GM23338 (cell line): ENCODE results near the gene KISS1R. TPM values are rescaled to one million over a fixed set of nuclear protein-coding genes. Genes with fewer than 3 reads are reported as not detected.
A peak's percentile ranks its signal among the peaks of the same experiment; 100 is the strongest.

Experiments
- ATAC-seq: fragments of 200-7000 bp; cut with Tn5 transposase; 3 replicates; pipeline ENCODE4 v1.9.1; 2020
- DNase-seq: peaks from one replicate; pipeline ENCODE4 v3.0.0-alpha.2; 2015; ENCODE audit warnings: low spot score
- H2AFZ ChIP-seq: fragments of 200-600 bp; sonication (generic); 2 replicates; pipeline ENCODE4 v1.8.0; 2016; ENCODE audit warnings: antibody characterized with exemption, mild to moderate bottlenecking, moderate library complexity
- H3F3A ChIP-seq: fragments of 200-600 bp; sonication (generic); replicated peaks from 2 replicates; pipeline ENCODE4 v1.8.0; 2017; ENCODE audit warnings: antibody characterized with exemption, mixed run types, low read depth
- H3K27ac ChIP-seq: fragments of 200-600 bp; sonication (generic); 2 replicates; pipeline ENCODE4 v1.6.1; 2016; ENCODE audit warnings: low read depth
- H3K27me3 ChIP-seq: fragments of 200-600 bp; sonication (generic); 2 replicates; pipeline ENCODE4 v1.8.0; 2016; ENCODE audit warnings: mild to moderate bottlenecking, mixed run types, moderate library complexity; ENCODE audit not compliant: insufficient read depth
- H3K36me3 ChIP-seq: fragments of 200-600 bp; sonication (generic); 2 replicates; pipeline ENCODE4 v1.8.0; 2016; ENCODE audit warnings: mild to moderate bottlenecking; ENCODE audit not compliant: insufficient read depth
- H3K4me1 ChIP-seq: fragments of 200-600 bp; sonication (generic); 2 replicates; pipeline ENCODE4 v1.8.0; 2016; ENCODE audit warnings: mild to moderate bottlenecking, moderate library complexity; ENCODE audit not compliant: insufficient read depth
- H3K4me2 ChIP-seq: fragments of 200-600 bp; sonication (generic); 2 replicates; pipeline ENCODE4 v1.7.1; 2017; ENCODE audit warnings: mixed run types
- H3K4me3 ChIP-seq: fragments of 200-600 bp; sonication (generic); 2 replicates; pipeline ENCODE4 v1.6.1; 2016; ENCODE audit warnings: mixed run types
- H3K79me2 ChIP-seq: fragments of 200-600 bp; sonication (generic); replicated peaks from 2 replicates; pipeline ENCODE4 v1.8.0; 2017; ENCODE audit warnings: mild to moderate bottlenecking; ENCODE audit not compliant: insufficient read depth
- H3K9me2 ChIP-seq: fragments of 200-600 bp; sonication (generic); 2 replicates; pipeline ENCODE4 v1.8.0; 2017; ENCODE audit not compliant: insufficient read depth
- H4K20me1 ChIP-seq: fragments of 200-600 bp; sonication (generic); replicated peaks from 2 replicates; pipeline ENCODE4 v1.8.0; 2017; ENCODE audit warnings: mild to moderate bottlenecking; ENCODE audit not compliant: insufficient read depth
- H3K27ac Mint-ChIP-seq: 2 replicates; pipeline ENCODE4 v1.8.0; 2020; ENCODE audit warnings: inconsistent platforms, mild to moderate bottlenecking, moderate library complexity, mixed read lengths
- H3K27me3 Mint-ChIP-seq: 3 replicates; pipeline ENCODE4 v1.8.0; 2022; ENCODE audit warnings: low read depth, mild to moderate bottlenecking, moderate library complexity, mixed read lengths, inconsistent platforms; ENCODE audit not compliant: insufficient read depth, poor library complexity
- H3K36me3 Mint-ChIP-seq: 3 replicates; pipeline ENCODE4 v1.8.0; 2021; ENCODE audit warnings: low read depth, mild to moderate bottlenecking, inconsistent platforms, moderate library complexity, mixed read lengths
- H3K4me1 Mint-ChIP-seq: 3 replicates; pipeline ENCODE4 v1.8.0; 2020; ENCODE audit warnings: mild to moderate bottlenecking, inconsistent platforms, mixed read lengths
- H3K4me3 Mint-ChIP-seq: 3 replicates; pipeline ENCODE4 v1.8.0; 2021; ENCODE audit warnings: moderate library complexity, mild to moderate bottlenecking, inconsistent platforms, mixed read lengths
- H3K9me3 Mint-ChIP-seq: 3 replicates; pipeline ENCODE4 v1.8.0; 2020; ENCODE audit warnings: moderate library complexity, mild to moderate bottlenecking, inconsistent platforms, mixed read lengths
- CREB1 ChIP-seq: fragments of 250-450 bp; sonication (Bioruptor Pico); IDR thresholded peaks from 2 replicates; pipeline ENCODE4 v1.5.0; 2020; ENCODE audit warnings: low read depth, mild to moderate bottlenecking, moderate library complexity
- EZH2 ChIP-seq: fragments of 200-600 bp; sonication (generic); IDR thresholded peaks from one replicate; pipeline ENCODE4 v1.8.0; 2017; ENCODE audit warnings: antibody characterized with exemption, mild to moderate bottlenecking, low read depth; ENCODE audit not compliant: unreplicated experiment
- EZH2phosphoT487 ChIP-seq: fragments of 200-600 bp; sonication (generic); IDR thresholded peaks from one replicate; pipeline ENCODE4 v1.8.1; 2018; ENCODE audit warnings: antibody characterized with exemption; ENCODE audit not compliant: unreplicated experiment
- JUNB ChIP-seq: IDR thresholded peaks from one replicate; pipeline ENCODE4 v1.6.1; 2016; ENCODE audit warnings: antibody characterized with exemption; ENCODE audit not compliant: unreplicated experiment
- NANOG ChIP-seq: IDR thresholded peaks from 2 replicates; pipeline ENCODE4 v1.6.1; 2016; ENCODE audit warnings: antibody characterized with exemption, borderline replicate concordance
- POLR2AphosphoS5 ChIP-seq: IDR thresholded peaks from 2 replicates; pipeline ENCODE4 v1.6.1; 2016; ENCODE audit warnings: antibody characterized with exemption, low read depth
- STAT1 ChIP-seq: IDR thresholded peaks from one replicate; pipeline ENCODE4 v1.6.1; 2016; ENCODE audit warnings: antibody characterized with exemption; ENCODE audit not compliant: unreplicated experiment
- ZNF114 ChIP-seq: fragments of 250-450 bp; sonication (Bioruptor Pico); IDR thresholded peaks from 2 replicates; pipeline ENCODE4 v1.5.0; 2020; ENCODE audit warnings: mild to moderate bottlenecking, moderate library complexity
- ZNF331 ChIP-seq: fragments of 250-450 bp; sonication (Bioruptor Pico); IDR thresholded peaks from 2 replicates; pipeline ENCODE4 v1.5.0; 2020; ENCODE audit warnings: low read depth, mild to moderate bottlenecking, moderate library complexity
- polyA plus RNA-seq: library from polyadenylated mRNA; unstranded; fragments of >200 nt; fragmentation: Nextera tagmentation; extraction: Ambion mirVana; gene quantifications from 2 replicates; pipeline ENCODE4 v1.2.1, GENCODE V29; 2016
- total RNA-seq: library from RNA; depleted of rRNA; stranded (reverse); fragments of >200 nt; shearing (Covaris generic); gene quantifications from 2 replicates; pipeline ENCODE4 v1.2.3, GENCODE V29; 2014
- TF ChIP-seq, protein P1 (sequence below): IDR thresholded peaks from 2 replicates; pipeline ENCODE4 v1.6.1; 2016; ENCODE audit warnings: antibody characterized with exemption
- TF ChIP-seq, protein P2 (sequence below), 2 experiments: fragments of 200-600 bp in 1 of 2; sonication (generic) in 1 of 2; conservative IDR thresholded peaks; 2 replicates each; pipeline versions ENCODE4 v1.5.1 to v1.6.1; 2016 to 2017; ENCODE audit warnings: antibody characterized with exemption in 2 of 2, low read depth in 2 of 2, mild to moderate bottlenecking in 2 of 2, moderate library complexity in 1 of 2
- TF ChIP-seq, protein P3 (sequence below): IDR thresholded peaks from one replicate; pipeline ENCODE4 v1.6.1; 2018; ENCODE audit warnings: antibody characterized with exemption; ENCODE audit not compliant: unreplicated experiment
- TF ChIP-seq, protein P4 (sequence below): fragments of 250-450 bp; sonication (Bioruptor Pico); IDR thresholded peaks from 2 replicates; pipeline ENCODE4 v1.5.0; 2020; ENCODE audit warnings: mild to moderate bottlenecking, moderate library complexity

The KISS1R gene
- total and polyA plus RNA-seq, 2 experiments from 2014 or later = 0.78 to 4.0 TPM

DNA sequence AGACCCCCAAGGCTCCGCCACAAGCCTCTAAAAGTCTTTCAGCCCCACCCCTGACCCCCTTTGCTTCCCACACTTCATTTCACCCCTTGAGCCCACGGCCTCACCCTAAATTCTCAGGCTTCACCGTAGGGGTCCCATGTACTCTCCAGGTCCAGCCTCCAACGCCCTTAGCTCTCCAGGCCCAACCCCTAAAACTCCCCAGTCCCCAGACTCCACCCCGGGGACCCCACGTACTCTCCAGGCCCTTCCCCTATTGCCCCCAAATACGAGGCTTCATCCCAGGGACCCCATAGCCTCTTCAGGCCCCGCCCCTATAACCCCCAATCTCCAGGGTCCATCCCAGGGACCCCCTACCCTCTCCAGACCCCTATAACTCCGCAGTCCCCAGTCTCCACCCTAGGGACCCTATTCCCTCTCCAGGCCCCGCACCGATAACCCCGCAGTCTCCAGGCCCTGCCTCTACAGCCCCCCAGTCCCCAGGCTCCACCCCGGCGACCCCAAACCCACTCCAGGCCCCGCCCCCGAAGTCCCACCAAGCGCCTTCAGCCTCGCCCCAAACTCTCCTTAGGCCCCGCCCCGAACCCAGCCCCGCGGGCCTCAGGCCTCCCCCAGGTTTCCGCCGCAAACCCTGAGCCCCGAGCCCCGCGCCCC is 24.8 kb upstream of the KISS1R start:
- Mint-ChIP-seq H3K27me3 (peaks cover 22% of the 10 kb centered on the region), H3K36me3 (peaks cover 13% of the 10 kb centered on the region), H3K4me3 (peak overlapping the region; percentile 82), H3K4me1 (no peaks in the 10 kb centered on the region; the same call in 2 of the 3 replicates), H3K9me3 (peaks cover 3% of the 10 kb centered on the region; the same call in 1 of the 3 replicates), H3K27ac (no peak overlapping the region)
- ATAC-seq = peak; percentile 4; the same call in 2 of the 3 replicates
- Histone ChIP-seq H3K9me2 (no peaks in the 10 kb centered on the region), H3K4me1 (no peaks in the 10 kb centered on the region), H3K27me3 (no peaks in the 10 kb centered on the region), H4K20me1 (no peaks in the 10 kb centered on the region; the same call in 1 of the 2 replicates), H3K27ac (no peak overlapping the region), H3K36me3 (no peaks in the 10 kb centered on the region), H3K4me3 (peak overlapping the region; percentile 76), H3K79me2 (no peaks in the 10 kb centered on the region; the same call in 1 of the 2 replicates), H3K4me2 (peak overlapping the region; percentile 86), H2AFZ (no peak overlapping the region), H3F3A (peaks cover 3% of the 10 kb centered on the region; the same call in 1 of the 2 replicates)
- DNase-seq = peak; percentile 59
- TF ChIP-seq, protein P1, sequence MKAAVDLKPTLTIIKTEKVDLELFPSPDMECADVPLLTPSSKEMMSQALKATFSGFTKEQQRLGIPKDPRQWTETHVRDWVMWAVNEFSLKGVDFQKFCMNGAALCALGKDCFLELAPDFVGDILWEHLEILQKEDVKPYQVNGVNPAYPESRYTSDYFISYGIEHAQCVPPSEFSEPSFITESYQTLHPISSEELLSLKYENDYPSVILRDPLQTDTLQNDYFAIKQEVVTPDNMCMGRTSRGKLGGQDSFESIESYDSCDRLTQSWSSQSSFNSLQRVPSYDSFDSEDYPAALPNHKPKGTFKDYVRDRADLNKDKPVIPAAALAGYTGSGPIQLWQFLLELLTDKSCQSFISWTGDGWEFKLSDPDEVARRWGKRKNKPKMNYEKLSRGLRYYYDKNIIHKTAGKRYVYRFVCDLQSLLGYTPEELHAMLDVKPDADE = no peak
- TF ChIP-seq EZH2 (no peak), NANOG (no peak), STAT1 (no peak), ZNF331 (CRISPR knock-in tag) (no peak), ZNF114 (CRISPR knock-in tag) (no peak), EZH2phosphoT487 (no peak), POLR2AphosphoS5 (no peak), JUNB (no peak), CREB1 (CRISPR knock-in tag) (no peak)
- TF ChIP-seq, protein P2, sequence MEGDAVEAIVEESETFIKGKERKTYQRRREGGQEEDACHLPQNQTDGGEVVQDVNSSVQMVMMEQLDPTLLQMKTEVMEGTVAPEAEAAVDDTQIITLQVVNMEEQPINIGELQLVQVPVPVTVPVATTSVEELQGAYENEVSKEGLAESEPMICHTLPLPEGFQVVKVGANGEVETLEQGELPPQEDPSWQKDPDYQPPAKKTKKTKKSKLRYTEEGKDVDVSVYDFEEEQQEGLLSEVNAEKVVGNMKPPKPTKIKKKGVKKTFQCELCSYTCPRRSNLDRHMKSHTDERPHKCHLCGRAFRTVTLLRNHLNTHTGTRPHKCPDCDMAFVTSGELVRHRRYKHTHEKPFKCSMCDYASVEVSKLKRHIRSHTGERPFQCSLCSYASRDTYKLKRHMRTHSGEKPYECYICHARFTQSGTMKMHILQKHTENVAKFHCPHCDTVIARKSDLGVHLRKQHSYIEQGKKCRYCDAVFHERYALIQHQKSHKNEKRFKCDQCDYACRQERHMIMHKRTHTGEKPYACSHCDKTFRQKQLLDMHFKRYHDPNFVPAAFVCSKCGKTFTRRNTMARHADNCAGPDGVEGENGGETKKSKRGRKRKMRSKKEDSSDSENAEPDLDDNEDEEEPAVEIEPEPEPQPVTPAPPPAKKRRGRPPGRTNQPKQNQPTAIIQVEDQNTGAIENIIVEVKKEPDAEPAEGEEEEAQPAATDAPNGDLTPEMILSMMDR (conservative IDR thresholded peaks at IDR 0.05; ENCODE audit: low read depth in 2 of 2) = no peak
- TF ChIP-seq, protein P3, sequence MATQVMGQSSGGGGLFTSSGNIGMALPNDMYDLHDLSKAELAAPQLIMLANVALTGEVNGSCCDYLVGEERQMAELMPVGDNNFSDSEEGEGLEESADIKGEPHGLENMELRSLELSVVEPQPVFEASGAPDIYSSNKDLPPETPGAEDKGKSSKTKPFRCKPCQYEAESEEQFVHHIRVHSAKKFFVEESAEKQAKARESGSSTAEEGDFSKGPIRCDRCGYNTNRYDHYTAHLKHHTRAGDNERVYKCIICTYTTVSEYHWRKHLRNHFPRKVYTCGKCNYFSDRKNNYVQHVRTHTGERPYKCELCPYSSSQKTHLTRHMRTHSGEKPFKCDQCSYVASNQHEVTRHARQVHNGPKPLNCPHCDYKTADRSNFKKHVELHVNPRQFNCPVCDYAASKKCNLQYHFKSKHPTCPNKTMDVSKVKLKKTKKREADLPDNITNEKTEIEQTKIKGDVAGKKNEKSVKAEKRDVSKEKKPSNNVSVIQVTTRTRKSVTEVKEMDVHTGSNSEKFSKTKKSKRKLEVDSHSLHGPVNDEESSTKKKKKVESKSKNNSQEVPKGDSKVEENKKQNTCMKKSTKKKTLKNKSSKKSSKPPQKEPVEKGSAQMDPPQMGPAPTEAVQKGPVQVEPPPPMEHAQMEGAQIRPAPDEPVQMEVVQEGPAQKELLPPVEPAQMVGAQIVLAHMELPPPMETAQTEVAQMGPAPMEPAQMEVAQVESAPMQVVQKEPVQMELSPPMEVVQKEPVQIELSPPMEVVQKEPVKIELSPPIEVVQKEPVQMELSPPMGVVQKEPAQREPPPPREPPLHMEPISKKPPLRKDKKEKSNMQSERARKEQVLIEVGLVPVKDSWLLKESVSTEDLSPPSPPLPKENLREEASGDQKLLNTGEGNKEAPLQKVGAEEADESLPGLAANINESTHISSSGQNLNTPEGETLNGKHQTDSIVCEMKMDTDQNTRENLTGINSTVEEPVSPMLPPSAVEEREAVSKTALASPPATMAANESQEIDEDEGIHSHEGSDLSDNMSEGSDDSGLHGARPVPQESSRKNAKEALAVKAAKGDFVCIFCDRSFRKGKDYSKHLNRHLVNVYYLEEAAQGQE = no peak
- TF ChIP-seq, protein P4, sequence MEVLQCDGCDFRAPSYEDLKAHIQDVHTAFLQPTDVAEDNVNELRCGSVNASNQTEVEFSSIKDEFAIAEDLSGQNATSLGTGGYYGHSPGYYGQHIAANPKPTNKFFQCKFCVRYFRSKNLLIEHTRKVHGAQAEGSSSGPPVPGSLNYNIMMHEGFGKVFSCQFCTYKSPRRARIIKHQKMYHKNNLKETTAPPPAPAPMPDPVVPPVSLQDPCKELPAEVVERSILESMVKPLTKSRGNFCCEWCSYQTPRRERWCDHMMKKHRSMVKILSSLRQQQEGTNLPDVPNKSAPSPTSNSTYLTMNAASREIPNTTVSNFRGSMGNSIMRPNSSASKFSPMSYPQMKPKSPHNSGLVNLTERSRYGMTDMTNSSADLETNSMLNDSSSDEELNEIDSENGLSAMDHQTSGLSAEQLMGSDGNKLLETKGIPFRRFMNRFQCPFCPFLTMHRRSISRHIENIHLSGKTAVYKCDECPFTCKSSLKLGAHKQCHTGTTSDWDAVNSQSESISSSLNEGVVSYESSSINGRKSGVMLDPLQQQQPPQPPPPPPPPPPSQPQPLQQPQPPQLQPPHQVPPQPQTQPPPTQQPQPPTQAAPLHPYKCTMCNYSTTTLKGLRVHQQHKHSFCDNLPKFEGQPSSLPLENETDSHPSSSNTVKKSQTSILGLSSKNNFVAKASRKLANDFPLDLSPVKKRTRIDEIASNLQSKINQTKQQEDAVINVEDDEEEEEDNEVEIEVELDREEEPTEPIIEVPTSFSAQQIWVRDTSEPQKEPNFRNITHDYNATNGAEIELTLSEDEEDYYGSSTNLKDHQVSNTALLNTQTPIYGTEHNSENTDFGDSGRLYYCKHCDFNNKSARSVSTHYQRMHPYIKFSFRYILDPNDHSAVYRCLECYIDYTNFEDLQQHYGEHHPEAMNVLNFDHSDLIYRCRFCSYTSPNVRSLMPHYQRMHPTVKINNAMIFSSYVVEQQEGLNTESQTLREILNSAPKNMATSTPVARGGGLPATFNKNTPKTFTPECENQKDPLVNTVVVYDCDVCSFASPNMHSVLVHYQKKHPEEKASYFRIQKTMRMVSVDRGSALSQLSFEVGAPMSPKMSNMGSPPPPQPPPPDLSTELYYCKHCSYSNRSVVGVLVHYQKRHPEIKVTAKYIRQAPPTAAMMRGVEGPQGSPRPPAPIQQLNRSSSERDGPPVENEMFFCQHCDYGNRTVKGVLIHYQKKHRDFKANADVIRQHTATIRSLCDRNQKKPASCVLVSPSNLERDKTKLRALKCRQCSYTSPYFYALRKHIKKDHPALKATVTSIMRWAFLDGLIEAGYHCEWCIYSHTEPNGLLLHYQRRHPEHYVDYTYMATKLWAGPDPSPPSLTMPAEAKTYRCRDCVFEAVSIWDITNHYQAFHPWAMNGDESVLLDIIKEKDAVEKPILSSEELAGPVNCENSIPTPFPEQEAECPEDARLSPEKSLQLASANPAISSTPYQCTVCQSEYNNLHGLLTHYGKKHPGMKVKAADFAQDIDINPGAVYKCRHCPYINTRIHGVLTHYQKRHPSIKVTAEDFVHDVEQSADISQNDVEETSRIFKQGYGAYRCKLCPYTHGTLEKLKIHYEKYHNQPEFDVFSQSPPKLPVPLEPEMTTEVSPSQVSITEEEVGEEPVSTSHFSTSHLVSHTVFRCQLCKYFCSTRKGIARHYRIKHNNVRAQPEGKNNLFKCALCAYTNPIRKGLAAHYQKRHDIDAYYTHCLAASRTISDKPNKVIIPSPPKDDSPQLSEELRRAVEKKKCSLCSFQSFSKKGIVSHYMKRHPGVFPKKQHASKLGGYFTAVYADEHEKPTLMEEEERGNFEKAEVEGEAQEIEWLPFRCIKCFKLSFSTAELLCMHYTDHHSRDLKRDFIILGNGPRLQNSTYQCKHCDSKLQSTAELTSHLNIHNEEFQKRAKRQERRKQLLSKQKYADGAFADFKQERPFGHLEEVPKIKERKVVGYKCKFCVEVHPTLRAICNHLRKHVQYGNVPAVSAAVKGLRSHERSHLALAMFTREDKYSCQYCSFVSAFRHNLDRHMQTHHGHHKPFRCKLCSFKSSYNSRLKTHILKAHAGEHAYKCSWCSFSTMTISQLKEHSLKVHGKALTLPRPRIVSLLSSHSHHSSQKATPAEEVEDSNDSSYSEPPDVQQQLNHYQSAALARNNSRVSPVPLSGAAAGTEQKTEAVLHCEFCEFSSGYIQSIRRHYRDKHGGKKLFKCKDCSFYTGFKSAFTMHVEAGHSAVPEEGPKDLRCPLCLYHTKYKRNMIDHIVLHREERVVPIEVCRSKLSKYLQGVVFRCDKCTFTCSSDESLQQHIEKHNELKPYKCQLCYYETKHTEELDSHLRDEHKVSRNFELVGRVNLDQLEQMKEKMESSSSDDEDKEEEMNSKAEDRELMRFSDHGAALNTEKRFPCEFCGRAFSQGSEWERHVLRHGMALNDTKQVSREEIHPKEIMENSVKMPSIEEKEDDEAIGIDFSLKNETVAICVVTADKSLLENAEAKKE = no peak
